Stimulated activated naive CD4-positive, alpha-beta T cell treated with Interleukin-2 at 50 U/mL for 16 hours (primary cell): ENCODE measurements around the gene CDYL.
"Not testable (repeated sequence)": the region's sequence is repeated elsewhere in the genome, so short reads cannot be mapped to it uniquely, and the experiment has no call there.

ENCODE experiments used
- DNase-seq: peaks from one replicate; lab custom pipeline; 2025; lab: John Stamatoyannopoulos, UW

CDYL gene

DNA sequence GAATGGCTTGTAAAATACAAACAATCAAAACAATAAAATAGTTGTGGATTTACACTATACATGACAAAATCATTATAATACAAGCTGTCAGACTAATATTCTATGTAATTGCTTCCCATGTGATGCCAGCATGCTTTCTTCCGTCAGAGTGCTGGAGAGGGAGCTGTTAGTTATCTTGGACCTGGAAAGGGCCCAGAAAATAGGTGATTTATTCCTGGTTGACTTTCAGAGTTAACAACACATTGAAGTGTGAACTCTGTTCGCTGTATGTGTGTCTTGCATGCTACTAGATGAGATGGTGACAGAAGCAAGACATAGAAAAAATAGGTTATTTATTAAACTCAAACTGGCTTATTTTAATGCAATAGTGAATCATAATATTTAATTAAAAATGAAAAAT lies 70.2 kb downstream of the CDYL start:
- DNase-seq, result no peak

DNA sequence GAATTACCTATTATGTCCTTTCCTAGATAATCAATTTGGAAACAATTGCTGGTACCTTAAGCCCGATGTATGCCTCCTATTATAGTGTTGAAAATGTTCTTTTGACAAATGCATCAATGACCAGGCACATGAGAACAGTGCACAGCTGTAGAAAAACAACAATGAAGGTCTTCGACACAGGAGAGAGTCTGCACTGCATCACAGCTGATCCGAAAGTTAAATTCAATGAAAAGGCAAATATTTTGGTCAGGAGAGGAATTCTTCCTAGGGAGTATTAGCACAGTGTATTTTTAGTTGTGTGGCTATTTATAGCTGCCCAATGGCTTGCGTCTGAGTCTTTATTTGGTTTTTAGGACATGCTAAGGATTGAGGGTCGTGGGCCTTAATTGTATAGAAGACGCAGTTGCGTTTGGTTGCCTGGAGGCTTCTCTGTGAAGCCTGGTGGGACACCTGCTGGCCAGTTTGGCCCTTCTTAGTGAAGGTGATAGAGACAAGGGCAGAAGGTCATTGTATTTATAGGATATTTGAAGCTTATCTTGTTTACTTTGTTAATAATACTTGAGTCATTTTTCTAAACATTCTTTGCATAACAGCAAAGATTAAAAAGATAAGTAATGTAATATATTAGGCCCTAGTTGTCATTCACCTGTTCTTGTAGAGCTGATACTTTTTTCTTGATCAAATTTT lies 72.3 kb downstream of the CDYL start:
- DNase-seq, result no peak

DNA sequence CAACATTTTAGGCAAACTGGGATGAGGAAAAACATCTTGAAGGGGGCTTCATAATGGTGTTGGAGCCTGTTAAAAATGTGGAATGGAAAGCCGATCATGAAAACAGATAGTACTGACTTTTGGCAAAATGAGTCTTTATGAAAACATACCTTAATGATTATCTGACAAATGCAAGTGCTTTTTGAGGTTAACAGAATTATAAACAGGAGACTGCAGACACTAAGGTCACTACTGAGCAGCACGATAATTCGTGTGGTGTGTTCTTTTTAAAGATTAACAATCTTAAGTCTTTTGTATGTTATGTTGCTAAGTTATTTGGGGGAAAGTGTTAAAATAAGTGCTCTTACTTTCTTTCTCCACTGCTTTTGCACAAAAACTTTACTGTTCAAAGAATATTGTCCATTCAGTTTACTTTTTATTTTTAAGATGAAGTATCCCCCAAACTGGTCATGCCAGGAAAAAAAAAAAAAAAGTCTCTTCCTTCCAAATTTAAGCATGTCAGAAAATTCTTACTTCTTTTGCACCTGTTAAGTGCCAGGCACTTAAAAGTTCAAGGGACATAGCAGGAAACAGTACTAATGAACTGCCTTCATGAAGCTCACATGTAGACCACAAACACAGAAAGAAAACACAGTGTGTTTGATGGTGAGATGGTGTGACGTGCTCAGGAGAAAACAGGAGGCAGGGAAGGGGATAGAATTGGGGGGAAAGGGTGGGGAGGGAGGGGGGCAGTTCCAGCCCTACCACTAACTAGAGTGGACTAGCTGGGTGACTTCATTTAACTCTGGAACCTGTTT lies 73.2 kb downstream of the CDYL start:
- DNase-seq, result no peak

DNA sequence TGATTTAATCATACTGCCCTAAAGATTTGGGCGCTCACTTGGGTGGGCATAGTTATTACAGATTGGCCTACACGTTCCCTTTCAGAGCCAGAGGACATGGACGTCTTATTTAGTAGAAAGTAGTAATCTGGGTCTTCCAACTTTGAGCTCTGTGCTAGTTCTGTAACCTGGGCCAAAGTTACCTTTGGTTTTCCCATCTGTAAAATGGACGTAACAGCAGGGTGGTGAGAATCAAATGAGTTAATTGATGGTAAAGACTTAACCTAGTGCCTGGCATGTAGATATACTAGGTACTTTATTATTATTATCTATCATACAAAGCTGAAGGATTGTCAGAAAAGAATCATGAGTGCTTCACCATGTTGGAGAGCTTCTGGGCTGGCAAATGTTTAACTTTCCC lies 74.8 kb downstream of the CDYL start:
- DNase-seq, result no peak

DNA sequence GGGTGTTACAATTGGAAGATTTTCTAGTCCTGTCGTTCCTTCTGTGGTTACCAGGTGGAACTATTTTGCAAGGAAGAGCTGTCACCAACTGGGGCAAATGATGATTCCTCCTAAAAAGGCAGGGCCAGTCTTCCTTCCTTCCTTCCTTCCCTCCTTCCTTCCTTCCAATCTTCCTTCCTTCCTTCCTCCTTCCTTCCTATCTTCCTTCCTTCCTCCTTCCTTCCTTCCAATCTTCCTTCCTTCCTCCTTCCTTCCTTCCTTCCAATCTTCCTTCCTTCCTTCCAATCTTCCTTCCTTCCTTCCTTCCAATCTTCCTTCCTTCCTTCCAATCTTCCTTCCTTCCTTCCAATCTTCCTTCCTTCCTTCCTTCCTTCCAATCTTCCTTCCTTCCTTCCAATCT lies 76.0 kb downstream of the CDYL start:
- DNase-seq, result not testable (repeated sequence)

DNA sequence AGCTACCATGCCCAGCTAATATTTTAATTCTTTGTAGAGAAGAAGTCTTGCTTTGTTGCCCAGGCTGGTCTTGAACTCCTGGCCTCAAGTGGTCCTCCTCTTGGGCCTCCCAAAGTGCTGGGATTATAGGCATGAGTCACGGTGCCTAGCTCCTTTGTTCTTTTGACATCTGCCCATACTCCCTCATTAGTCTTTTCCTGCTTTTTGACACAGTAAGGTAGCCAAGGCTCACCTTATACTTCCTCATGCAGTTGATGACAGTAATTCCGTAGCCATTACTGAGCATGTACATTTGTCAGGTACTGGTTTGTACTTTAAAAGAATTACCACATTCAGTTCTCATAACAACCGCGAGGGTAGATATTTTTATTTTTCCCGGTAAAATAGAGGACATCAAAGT lies 76.7 kb downstream of the CDYL start:
- no peak for DNase-seq

DNA sequence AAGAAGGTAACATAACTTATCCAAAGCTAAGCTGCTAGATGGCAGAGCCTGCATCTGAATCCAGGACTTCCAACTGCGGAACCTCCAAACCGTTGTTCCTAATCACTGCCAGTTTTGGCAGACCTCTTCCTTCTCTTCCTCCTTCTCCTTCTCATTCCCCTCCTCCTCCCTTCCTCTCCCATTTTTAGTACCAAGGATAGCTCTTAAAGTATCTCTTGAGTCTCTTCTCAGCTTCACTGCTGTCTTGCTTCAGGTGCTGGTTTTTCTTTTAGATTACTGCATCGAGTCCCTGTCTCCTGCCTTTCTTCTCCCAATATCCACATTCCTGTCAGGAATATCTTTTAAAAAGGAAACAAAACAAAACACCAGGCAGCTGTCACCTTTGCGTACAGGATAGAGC lies 77.1 kb downstream of the CDYL start:
- no peak for DNase-seq

DNA sequence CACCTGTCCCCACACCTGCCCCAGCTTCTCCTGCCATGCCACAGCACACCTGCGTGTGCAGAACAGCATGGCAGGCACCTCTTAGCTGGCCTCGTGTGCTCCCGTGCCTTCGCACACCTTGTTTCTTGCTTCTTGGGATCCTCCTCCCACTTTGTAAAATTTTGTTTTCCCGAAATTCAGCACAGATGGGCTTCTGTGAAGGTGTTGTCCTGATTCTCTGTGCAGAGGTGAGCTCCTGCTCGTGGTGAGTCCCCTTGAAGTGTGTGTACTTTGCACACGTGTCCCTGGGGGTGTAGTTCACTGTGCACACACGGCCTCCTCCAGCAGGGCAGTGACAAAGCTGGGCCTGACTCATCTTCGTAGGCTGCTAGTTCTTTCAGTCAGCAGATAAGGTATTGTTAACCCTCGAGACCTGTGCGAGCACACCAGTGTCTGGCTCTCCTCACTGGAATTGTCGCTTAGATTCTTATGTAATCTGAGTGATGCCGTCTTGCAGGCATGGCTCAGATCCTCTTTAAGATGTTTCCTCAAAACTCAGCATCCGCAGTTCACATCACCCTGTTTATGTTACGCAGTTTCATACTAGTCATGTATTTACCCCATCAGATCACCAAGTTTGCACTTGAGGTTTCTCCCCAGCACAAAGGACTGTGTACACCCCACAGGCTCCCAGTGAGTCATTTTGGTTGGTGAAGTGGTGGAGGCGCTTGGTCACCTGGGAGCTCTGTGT lies 77.7 kb downstream of the CDYL start:
- DNase-seq, result no peak

DNA sequence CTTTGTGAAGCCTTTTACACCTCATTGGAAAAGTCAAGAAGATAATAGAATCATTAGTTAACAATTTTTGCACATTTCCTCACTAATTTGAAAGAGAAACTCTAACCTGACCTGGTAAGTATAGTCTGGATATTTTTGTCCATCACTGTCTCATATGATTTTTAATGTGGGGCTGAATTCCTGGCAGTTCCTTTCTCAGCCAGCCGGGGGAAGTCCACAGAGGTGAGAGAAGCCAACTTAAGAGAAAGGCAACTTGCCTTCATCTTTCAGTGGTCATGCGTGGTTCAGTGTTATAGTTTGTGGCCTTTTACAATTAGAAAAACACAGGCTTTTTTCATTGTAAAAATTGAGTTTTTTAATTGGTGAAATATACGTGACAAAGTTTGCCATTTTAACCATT lies 80.6 kb downstream of the CDYL start:
- DNase-seq, result no peak

DNA sequence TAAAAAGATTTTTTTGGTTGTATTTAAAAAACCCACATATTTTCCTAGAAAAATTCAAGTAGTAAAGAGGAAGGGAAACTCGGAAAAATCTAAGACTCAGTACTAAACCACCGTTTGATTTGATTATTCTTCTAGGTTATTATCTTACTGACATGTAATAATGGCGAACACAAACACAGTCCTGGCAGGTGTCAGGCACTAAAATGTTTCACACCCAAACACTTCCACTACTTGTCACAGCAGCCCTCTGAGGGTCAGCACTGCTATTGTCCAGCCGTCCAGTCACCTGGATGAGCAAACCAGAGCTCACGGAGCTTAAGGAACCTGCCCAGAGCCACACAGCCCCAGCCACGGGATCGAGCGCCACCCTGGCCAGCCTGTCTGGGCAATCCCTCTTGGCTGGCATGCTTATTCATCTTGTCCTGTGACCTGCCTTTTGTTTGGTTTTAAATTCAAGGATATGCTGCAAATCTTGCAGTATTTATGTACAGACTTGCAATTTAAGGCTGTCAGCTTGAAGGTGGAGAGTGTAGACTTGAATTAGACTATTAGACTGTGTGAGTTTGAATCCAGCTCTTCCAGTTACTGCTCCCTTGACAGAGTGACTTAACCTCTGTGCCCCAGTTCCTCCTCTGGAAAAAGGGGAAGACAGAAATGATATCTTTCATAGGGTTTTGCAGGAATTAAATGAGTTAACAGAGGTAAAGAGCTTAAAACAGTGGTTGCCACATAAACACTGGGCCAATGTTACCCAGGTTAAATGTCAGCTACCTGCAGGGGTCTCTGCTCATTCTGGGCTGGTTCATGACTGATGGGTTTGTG lies 82.2 kb downstream of the CDYL start:
- no peak for DNase-seq

DNA sequence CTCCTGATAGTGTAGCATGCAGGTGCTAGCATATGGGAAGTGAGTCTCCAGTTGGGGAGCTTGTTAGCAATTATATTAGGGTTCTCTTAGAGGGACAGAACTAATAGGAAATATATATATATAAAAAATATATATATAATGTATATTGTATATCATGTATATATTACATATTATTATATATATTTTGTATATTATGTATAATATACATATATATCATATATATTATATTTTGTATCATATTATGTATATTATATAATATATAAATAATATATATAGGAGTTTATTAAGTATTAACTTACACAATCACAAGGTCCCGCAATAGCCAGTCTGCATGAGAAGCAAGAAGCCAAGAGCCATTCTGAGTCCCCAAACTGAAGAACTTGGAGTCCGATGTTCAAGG lies 84.2 kb downstream of the CDYL start:
- DNase-seq, result no peak

DNA sequence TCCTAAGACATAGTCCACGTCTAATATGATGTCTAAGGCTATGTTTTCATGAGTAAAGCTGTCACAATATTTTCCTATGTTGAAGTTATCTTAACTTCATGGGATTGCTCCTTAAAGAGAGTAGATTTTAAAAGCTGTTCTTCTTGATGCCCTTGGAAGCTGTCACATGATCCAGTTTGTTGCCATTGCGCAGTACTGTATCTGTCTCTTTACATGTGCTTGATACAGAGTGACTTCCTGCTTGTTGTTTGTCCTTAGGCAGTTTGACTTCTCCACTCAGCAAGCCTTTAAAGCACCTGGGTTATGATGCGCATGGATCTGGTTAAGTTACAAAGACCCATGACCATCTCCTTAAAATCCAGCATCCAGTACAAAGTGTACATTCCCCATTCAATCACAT lies 85.4 kb downstream of the CDYL start:
- DNase-seq, result no peak

DNA sequence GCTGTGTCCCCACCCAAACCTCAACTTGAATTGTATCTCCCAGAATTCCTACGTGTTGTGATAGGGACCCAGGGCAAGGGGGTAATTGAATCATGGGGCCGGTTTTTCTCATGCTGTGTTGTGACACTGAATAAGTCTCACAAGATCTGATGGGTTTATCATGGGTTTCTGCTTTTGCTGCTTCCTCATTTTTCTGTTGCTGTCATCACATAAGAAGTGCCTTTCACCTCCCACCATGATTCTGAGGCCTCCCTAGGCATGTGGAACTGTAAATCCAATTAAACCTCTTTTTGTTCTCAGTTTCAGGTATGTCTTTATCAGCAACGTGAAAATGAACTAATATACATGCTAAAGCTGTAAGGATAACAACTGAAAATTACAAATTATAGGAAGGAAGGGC lies 88.3 kb downstream of the CDYL start:
- DNase-seq, result no peak

DNA sequence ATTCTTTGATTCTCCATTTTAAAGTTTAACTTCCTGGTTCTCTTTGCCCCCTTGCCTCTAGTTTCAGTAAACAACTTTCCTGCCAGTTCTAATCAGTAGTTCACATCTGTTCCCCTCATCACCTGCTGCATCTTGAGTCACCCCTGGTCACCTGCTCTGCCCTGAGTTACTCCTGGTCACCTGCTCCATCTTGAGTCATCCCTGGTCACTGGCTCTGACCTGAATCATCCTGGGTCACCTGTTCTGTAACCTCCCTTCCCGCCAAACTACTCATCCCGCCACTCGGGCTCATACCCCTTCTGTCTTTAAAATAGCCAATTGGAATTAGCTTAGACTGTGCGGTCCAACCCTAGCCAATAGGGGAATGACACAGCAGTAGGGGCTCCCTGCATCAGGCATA lies 88.8 kb downstream of the CDYL start:
- DNase-seq, result not testable (repeated sequence)

DNA sequence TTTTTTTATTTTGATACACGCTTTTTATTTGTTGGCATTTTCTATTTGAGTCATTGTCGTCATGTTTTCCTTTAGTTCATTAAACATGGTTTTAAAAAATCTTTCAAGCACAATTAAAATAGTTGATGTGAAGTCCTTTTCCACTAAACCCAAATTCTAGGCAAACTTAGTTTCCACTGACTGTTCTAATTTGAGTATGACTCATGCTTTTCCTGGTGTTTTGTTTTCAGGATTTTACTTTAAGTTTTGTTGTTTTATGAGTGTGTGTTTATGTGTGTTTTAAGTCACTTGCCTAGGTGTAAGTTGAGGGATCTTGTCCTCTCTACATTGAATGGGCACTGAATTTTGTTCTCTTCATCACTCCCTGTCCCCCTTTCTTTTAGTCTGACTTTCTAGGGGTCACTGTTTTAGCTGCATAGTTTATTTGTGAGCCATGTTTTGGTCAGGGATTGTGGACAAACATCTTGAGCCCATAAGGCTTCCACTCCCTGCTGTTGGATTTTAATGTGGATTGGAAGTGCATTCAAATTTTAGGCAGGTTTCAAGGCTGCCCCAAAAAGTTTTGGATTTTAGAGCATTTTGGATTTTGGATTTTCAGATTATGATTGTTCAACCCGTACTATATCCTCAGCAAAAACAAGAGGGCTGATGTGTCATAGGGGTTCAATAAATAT lies 94.8 kb downstream of the CDYL start:
- DNase-seq, result no peak

DNA sequence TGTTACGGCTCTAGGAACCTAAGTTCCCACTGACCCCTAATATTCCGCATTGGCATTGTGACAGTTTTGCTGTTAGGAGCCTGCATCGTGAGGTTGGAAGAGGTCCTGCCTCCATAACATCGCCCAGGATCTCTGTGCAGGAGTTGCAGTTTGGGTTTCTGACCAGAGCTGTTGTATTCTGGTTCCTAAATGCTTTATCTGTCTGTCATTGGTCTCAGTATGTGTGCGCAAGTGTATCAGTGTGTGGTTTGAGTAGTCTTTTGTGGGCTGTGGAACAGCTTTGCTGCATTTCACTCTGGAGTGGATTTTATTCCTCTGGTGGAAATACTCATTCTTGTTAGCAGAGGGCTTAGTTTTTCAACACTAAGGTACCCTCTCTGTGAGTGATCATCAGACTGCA lies 95.6 kb downstream of the CDYL start:
- DNase-seq, result no peak

DNA sequence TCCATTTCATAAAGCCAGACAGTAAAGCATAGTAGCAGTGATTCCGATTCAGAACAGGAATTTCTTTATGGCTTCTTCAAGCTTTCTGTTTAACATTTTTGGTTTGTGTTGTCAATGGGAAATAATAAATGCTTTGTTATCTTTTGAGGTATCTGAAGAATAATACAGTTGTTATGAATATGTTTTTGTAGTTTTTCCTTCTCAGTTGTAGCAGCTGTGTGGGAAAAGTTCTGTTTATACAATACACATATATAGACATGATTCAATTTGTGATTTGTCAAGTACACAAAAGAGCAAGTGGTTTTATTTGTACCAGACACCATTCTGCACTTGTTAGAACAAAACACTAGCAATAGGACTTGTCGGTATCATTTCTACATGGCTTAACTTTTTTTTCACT lies 96.6 kb downstream of the CDYL start:
- no peak for DNase-seq

DNA sequence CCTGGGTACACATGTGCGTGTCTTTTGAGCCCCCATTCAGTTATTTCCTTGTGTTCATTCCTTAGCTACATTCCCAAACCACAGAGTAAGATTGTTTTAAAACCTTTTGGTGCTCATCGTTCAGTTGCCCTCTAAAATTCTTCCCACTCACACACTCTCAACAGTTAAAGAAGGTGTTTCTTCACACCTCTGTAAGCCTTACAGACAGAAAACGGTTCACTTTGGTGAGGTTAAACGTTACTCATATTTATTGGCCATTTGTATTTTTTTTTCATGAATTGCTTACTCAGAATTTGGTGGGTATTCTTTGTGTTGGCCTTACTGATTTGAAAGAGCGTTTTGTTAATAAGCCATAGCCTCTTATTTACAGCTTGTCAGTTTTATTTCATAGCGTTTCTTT lies 97.7 kb downstream of the CDYL start:
- no peak for DNase-seq

DNA sequence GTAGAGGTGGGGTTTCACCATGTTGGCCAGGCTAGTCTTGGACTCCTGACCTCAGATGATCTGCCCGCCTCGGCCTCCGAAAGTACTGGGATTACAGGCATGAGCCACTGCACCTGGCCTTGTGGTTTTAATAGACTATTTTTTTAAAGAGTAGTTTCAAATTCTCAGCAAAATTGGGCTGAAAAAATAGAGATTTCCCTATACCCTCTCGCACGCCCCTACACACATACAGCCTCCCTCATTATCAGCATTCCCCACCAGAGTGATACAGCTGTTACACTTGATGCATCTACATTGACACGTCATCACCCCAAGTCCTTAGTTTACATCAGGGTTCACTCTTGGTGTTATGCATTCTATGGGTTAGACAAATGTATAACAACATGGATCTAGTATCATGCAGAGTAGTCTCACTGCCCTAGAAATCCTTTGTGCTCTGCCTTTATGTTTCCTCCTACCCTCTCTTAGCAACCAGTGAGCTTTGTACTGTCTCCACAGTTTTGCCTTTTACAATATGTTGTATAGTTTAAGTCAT lies 103.6 kb downstream of the CDYL start:
- no peak for DNase-seq

DNA sequence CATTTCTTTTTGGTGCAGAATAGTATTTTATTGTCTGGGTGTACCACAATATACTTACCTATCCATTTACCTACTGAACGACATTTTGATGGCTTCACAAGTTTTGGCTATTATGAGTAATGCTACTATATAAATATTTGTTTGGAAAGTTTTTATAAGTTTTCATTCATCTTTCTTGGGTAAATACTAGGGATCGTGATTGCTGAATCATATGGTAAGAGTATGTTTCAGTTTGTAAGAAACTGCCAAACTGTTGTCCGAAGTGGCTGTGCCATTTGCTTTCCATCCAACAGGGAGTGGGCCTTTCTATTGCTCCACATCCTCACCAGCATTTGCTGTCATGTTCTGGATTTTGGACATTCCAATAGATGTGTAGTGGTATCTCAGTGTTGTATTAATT lies 104.2 kb downstream of the CDYL start:
- DNase-seq, result no peak

DNA sequence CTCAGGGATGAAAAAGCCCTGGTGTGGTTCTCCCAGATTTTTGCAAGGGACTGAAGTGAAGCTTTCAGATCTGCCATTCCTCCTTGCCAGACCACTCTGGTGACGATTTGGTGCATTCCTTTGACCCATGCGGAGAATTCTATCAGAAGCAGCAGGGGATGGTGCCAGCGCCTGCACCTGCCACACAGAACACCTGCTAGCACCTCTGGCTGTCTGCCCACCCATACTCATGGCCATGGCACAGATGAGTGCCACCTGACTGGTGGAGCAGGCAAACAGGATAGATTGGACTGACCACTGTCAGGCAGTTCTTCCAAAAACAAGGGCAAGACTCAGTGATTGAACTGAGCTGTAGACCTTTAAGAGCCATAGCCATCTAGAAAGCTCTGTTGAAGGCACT lies 107.1 kb downstream of the CDYL start:
- DNase-seq, result no peak
